GM23248 (cell line): ENCODE results near the gene PPM1L.

Source experiments
- EZH2 ChIP-seq: fragments of 200-600 bp; sonication (generic); IDR thresholded peaks from 2 replicates; pipeline ENCODE4 v1.6.1; 2018; ENCODE audit warnings: antibody characterized with exemption, mild to moderate bottlenecking; ENCODE audit not compliant: insufficient read depth, poor library complexity, severe bottlenecking
- EZH2phosphoT487 ChIP-seq: fragments of 200-600 bp; sonication (generic); IDR thresholded peaks from 2 replicates; pipeline ENCODE4 v1.6.1; 2018; ENCODE audit warnings: antibody characterized with exemption, moderate library complexity, mild to moderate bottlenecking, low read depth; ENCODE audit not compliant: insufficient read depth

GRCh38 chr3:161100994-161101393 lies 345.0 kb downstream of the PPM1L start:
- TF ChIP-seq EZH2phosphoT487, result no peak
- TF ChIP-seq EZH2, result no peak
